ENCODE results near the gene VPS37C. TPM values are rescaled to one million over a fixed set of nuclear protein-coding genes. Genes with fewer than 3 reads are reported as not detected.

Gene VPS37C
- total and polyA plus RNA-seq, 4 donors: 2.6 to 6.1 (median 5.1) TPM

DNA sequence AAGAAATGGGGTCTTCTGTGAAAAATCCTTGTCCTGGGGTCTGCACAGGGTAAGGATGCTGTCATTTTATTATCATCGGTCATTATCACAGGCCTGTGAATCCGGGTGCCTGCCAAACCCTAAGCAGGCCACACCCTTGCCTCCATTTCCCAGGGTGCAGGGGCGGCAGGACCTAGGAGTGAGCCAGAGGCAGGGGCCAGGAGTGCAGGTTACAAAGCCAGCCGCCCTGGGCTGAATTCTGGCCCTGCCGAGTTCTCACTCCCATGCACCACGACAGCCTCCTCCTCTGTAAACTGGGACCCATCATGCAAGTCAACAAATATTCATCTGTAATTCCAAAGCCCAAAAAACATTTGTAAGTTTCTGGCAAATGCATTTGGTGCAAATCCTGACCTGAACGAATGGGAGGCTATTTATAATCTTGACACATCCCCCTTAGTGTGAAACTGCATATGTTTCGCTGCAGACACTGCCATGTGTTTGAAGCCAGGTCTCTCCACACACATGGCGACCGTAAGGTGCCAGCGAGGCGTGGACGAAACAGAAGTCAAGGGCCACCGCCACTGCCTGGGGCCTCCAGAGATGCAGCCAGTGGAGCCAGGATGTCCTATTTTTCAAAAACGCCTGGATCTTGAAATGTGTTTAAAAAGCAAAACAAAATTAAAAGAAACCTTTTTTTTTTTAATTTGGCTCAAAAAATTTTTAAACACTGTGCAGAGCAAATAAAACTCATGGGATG lies 52.2 kb downstream of the VPS37C start (continued):
- TF ChIP-seq EGR1 (IDR thresholded peaks at IDR 0.05; ENCODE audit: low read depth in 2 of 2) (no peak), TAF1 (conservative IDR thresholded peaks at IDR 0.05) (no peak), JUND (IDR thresholded peaks at IDR 0.05) (no peak)

DNA sequence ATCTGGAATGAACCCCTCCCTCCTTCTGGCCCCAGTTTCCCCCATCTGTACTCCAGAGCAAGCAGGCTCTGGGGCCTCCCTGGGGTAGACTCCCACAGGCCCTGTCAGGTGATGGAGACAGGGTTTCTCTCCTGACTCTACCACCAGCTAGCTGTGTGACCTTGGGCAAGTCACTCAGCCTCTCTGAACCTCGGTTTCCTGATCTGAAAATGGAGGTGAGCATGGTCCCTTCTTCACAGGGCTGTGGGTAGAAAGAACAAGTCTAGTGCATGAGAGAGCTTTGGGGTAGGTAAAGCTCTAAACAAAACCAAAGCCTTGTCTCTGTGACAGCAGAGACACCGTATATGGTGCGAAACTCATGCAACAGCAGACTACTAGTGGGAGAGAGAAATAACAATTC lies 53.3 kb downstream of the VPS37C start:
- Histone ChIP-seq H3K4me1 (ENCODE audit: control insufficient read depth in 4 of 4, insufficient read depth in 4 of 4, low read length in 3 of 4) (no peaks in the 10 kb centered on the region), H3K4me3 (ENCODE audit: low read depth in 1 of 3, low read length in 3 of 3) (no peak overlapping the region), H3K36me3 (ENCODE audit: control insufficient read depth in 4 of 4, insufficient read depth in 3 of 4, low read depth in 1 of 4, low read length in 3 of 4) (no peaks in the 10 kb centered on the region), H3K9ac (ENCODE audit: low read depth in 1 of 2, low read length in 2 of 2) (no peak overlapping the region), H3K9me3 (ENCODE audit: control insufficient read depth in 4 of 4, low read length in 3 of 4) (no peaks in the 10 kb centered on the region), H3K27ac (ENCODE audit: low read depth in 1 of 2, low read length in 2 of 2) (no peak overlapping the region), H3K27me3 (ENCODE audit: control insufficient read depth in 4 of 4, insufficient read depth in 4 of 4, low read length in 3 of 4) (no peaks in the 10 kb centered on the region)
- TF ChIP-seq FOXA2 (IDR thresholded peaks at IDR 0.05): no peak
- TF ChIP-seq FOXA1 (IDR thresholded peaks at IDR 0.05): no peak
- TF ChIP-seq NR2F2 (IDR thresholded peaks at IDR 0.05): no peak
- TF ChIP-seq REST (IDR thresholded peaks at IDR 0.05): no peak
- TF ChIP-seq, protein P1, sequence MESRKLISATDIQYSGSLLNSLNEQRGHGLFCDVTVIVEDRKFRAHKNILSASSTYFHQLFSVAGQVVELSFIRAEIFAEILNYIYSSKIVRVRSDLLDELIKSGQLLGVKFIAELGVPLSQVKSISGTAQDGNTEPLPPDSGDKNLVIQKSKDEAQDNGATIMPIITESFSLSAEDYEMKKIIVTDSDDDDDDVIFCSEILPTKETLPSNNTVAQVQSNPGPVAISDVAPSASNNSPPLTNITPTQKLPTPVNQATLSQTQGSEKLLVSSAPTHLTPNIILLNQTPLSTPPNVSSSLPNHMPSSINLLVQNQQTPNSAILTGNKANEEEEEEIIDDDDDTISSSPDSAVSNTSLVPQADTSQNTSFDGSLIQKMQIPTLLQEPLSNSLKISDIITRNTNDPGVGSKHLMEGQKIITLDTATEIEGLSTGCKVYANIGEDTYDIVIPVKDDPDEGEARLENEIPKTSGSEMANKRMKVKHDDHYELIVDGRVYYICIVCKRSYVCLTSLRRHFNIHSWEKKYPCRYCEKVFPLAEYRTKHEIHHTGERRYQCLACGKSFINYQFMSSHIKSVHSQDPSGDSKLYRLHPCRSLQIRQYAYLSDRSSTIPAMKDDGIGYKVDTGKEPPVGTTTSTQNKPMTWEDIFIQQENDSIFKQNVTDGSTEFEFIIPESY (IDR thresholded peaks at IDR 0.05): no peak
- no peak for DNase-seq (ENCODE audit: low spot score)
- WGBS: 82% methylated on average over 3 of the region's 3 CpGs

GRCh38 chr11:61106894-61107470 lies 54.2 kb downstream of the VPS37C start:
- no peaks in the 10 kb centered on the region for H3K4me1 ChIP-seq (ENCODE audit: control insufficient read depth in 4 of 4, insufficient read depth in 4 of 4, low read length in 3 of 4)
- H3K36me3 ChIP-seq (ENCODE audit: control insufficient read depth in 4 of 4, insufficient read depth in 3 of 4, low read depth in 1 of 4, low read length in 3 of 4): no peaks in the 10 kb centered on the region
- TF ChIP-seq HNF4A (conservative IDR thresholded peaks at IDR 0.05): no peak
- TF ChIP-seq RAD21 (IDR thresholded peaks at IDR 0.05): no peak
- no peak for TF ChIP-seq SP1 (IDR thresholded peaks at IDR 0.05)
- TF ChIP-seq JUND (IDR thresholded peaks at IDR 0.05): no peak
- no peak for TF ChIP-seq EGR1 (IDR thresholded peaks at IDR 0.05; ENCODE audit: low read depth in 2 of 2)
- TF ChIP-seq, protein P1 (IDR thresholded peaks at IDR 0.05): no peak
- no peak for TF ChIP-seq MAX (IDR thresholded peaks at IDR 0.05)
- TF ChIP-seq YY1 (IDR thresholded peaks at IDR 0.05): no peak
- TF ChIP-seq FOXA1 (IDR thresholded peaks at IDR 0.05): no peak
- TF ChIP-seq, protein P2, sequence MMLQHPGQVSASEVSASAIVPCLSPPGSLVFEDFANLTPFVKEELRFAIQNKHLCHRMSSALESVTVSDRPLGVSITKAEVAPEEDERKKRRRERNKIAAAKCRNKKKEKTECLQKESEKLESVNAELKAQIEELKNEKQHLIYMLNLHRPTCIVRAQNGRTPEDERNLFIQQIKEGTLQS (IDR thresholded peaks at IDR 0.05): no peak
- TF ChIP-seq RXRA (IDR thresholded peaks at IDR 0.05): no peak
- H3K9me3 ChIP-seq (ENCODE audit: control insufficient read depth in 4 of 4, low read length in 3 of 4): no peaks in the 10 kb centered on the region
- H3K9ac ChIP-seq (ENCODE audit: low read depth in 1 of 2, low read length in 2 of 2): no peak overlapping the region
- H3K27me3 ChIP-seq (ENCODE audit: control insufficient read depth in 4 of 4, insufficient read depth in 4 of 4, low read length in 3 of 4): no peaks in the 10 kb centered on the region
- H3K27ac ChIP-seq (ENCODE audit: low read depth in 1 of 2, low read length in 2 of 2): no peak overlapping the region
- H3K4me3 ChIP-seq (ENCODE audit: low read depth in 1 of 3, low read length in 3 of 3): no peak overlapping the region
- DNase-seq (ENCODE audit: low spot score): no peak
- WGBS: 88% methylated on average over 11 of the region's 11 CpGs
